NCI-H2196 (cell line): ENCODE results near the gene PSEN2.
"Not testable (repeated sequence)": the region's sequence is repeated elsewhere in the genome, so short reads cannot be mapped to it uniquely, and the experiment has no call there.

Source experiments
- DNase-seq: peaks from one replicate; lab custom pipeline; 2025; ENCODE audit not compliant: unreplicated experiment; lab: John Stamatoyannopoulos, UW

Gene PSEN2

DNA sequence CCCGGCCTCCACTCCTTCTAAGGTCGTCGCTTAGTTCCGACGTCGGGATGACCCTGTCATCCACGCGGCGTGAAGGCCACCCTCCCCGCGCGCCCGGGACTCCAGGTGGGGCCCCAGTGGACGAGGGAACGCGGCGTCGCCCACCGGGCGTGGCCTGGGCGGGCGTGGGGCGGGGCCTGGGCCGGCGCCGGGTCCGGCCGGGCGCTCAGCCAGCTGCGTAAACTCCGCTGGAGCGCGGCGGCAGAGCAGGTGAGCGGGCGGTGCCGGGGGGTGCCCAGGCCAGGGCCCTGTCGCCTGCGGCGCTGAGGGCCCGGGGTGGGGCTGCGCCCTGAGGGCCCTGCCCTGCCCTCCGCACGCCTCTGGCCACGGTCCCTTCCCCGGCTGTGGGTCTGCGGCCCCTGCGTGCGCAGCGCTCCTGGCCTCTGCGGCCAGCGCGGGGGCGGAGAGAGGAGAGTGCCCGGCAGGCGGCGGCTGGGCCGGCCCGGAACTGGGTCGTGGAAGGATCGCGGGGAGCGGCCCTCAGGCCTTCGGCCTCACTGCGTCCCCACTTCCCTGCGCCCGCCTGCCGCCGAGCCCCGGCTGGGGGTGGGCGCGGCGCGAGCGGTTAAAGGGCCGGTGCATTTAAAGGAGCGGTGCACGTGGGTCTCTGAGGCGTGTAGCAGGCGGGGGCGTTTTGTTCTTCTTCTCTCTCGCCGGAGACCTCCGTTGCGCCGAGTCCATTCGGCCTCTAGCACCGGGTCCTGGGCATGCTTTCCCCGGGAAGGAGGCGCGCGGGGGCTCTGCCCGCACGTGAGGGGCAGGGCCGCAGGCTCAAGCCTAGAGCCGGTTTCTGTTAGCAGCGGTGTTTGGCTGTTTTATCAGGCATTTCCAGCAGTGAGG lies at the start of gene PSEN2:
PSEN2 (plus strand) TSS at position 216 of the 879 bp plus-strand sequence. CDS start 11,292 bp downstream, outside the sequence.
- DNase-seq = peak; percentile 79

DNA sequence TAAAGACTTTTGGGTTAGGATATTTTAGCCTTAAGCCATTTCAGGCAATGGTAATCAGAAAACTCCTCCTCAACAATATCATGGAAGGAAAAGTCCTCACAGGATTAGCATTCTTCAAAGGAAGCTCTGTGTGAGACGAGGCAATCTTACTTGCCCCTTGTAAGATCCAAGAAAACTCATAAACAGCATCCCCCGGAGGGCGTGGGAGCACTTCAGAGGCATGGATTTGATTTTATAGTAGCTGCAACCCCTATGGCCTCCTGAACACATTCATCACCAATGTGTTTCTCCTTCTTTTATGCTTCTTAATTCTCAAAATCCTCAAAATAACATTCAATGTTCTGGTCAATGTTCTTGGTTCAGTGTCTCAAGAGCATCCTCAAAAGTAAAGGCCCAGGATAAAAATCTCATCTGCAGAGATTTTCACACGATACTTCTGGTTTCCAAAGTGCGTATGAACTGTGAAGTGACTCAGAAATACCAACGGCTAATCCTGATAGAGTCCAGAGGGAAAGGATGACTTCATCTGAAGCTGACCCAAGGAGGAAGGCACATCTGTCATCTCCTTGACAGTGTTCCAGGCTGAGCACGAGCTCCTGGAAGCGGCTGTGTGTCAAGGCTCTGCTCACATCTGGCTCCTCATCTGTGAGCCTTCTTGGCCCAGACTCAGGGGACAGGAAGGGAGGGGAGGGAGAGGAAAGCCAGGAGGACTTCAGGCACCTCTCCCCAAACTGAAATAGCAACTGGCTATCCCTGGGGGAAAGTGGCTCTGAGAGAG lies 49.3 kb upstream of the PSEN2 start:
- DNase-seq = no peak

DNA sequence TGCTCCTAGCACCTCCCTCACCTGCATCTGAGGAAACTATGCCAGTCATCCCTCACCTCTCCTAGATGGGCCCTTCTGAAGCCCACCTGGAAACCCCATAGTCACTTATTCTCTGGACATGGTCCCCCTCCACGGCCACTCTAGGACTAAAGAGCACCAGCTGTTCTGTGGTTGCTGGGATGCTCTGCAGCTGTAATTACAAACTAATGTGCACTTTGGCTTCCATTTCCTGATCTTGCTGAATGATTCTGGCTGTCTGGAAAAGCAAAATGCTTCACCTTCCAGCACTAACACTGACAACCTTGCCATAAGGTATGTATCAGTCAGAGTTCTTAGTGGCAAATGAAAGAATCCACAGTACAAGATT lies 48.7 kb upstream of the PSEN2 start:
- DNase-seq = no peak

DNA sequence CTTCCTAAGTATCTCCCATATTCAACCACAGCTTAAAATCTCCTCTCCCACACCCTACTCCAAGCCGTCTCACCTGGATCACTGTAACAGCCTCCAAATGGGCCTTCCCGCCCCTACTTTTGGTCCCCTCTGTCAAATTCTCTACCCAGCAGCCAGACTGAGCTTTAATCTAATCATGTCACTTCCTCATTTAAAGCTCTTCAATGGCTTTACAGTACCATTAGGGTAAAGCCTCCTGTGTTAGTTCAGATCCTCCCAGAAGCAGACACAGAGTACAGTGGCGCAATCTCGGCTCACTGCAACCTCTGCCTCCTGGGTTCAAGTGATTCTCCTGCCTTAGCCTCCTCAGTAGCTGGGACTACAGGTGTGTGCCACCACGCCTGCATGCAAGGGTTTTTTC lies 46.8 kb upstream of the PSEN2 start:
- DNase-seq = no peak

DNA sequence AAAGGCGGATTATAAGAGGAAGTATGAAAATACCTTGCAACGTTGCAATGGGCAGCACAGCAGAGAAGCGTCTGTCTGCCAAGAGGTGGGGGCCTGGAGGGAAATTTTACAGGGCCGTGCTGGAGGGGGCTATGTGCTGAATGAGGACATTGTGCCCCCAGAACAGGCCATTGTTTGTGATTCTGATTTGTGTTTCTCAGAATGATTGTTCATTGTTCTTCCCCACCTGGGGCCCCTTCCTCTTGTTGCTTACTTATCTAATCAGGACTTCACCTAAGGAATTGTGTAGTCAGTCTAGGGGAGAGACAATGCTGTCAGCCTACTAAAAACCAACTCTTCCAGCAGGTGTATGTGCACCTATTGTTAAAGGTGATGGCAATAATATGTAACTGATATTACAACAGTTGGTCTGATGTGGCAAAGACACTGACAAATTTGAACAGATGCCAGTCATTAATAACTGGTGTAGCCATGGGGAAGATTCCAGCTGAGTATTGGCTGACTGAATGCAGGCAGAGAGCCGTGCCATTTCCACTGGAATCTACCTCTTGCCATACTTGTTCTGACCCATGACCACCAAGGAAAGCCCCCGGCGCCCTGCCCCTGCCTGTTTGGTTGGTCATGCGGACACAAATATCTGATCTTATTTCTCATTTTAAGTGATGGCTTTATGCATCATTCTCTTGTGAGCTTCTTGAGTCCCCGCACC lies 45.2 kb upstream of the PSEN2 start:
- peak; percentile 17 for DNase-seq

DNA sequence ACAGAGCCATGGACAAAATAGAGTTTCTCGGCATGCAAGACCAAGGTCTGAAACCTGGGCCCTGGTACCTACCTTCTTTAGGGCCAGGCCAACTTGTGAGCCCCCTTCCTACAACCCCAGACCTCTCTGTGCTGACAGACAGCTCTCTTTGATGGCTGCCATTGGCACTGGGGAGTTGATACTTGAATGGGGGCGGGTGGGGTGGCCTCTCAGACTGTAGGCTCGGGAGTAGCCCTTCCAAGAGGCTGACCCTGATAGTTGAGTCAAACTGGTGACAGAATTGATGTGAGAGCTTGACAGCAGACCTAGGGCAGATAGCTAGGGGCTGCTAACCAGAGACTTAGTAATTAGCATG lies 44.7 kb upstream of the PSEN2 start:
- DNase-seq = no peak

DNA sequence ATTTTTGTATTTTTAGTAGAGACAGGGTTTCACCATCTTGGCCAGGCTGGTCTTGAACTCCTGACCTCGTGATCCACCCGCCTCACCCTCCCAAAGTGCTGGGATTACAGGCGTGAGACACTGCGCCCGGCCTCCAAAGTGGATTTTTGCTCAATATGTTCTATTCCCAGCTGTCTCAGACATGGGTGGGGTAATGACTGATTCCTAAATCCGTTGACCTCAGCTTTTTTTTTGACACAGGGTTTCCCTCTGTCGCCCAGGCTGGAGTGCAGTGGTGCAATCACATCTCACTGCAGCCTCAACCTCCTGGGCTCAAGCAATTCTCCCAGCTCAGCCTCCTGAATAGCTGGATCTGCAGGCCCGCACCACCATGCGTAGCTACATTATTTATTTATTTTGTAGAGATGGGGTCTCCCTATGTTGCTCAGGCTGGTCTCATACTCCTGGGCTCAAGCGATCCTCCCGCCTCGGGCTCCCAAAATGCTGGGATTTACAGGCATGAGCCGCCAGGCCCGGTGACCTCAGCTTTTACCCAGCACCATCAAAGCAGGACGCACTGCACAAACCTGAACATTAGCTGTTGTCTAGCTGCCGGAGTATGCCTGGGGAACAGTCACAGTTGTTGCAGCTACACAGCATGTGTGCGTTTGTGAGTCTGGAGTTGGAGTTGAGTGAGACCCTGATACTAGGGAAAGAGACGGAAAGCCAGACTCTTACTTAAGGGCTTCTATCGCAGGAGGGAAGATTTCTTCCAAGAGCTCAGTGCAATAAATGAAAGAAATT lies 43.7 kb upstream of the PSEN2 start:
- DNase-seq = no peak

DNA sequence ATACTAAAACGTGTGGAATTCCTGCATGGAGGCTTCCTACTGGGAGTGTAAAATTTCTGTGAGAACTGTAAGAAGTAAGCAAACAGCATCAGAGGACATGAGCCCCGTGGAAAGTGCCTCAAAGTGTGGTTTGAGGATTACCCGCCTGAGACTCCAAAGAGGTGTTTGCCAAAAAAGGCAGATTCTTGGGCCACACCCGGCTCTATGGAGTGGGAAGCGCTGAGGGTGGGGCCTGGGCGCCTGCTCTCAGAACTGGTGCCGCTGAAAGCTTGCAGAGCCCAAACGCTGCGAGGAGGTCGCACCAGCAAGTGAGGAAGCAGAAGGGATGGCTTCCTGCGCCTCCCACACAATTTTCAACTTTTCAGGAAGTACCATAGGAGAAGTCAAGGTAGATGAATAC lies 43.0 kb upstream of the PSEN2 start:
- DNase-seq = no peak

DNA sequence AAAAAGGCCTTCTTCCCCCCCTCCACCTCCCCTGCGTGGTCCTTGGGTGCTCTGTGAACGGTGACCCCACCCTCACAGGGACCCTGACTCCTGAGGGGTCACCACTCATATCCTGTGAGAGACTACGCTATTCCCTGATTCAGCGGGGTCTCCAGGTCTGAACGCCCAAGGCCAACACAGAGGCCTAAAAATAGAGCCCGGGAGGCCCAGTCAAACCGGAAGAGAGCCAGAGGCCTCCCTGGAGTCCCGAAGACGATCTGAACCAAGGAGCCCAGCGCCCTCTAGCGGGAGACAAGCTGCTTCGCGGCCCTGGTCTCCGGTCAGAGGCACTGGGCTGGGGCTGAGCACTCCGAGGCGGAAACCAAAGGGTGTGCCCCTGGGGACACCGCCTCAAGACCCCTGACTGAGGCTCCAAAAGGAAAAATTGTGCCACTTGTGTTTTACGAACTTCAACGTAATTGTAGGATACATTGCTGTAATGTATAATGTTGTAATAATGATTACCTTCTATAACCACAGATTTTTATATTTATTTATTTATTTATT lies 42.4 kb upstream of the PSEN2 start:
- peak; percentile 92 for DNase-seq

DNA sequence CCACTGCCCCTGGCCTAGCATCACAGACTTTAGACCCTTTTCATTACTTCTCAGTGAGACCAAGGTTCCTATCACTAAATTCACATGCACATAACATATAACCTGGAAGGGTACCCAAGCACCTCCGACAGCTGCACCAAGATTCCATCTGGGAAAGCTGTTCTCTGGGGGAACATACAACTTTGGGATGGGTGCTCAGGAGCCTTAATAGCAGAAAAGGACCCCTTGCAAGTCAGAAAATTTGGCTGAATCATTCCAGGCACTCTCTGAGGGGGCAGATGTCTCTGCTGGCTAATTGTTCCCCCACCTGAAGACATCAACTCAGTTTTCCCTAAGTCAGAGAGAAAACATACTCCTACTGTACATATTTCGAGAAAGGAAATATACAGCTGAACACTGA lies 41.3 kb upstream of the PSEN2 start:
- no peak for DNase-seq

DNA sequence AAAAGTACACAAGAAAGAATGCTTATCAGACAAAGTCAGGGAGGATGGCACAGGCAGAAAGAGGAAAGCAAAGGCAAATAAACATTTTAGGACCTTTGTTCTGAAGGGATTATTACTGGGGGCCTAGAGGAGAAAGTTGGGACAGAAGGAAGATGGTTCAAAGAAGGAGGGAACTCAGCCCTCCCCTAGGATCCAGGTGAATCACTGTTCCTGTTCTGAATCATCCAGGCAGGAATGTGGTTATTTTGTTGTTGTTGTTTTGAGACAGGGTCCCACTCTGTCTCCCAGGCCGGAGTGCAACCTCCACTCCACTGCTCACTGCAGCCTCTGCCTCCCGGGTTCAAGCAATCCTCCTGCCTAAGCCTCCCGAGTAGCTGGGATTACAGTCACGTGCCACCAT lies 38.5 kb upstream of the PSEN2 start:
- DNase-seq = no peak

DNA sequence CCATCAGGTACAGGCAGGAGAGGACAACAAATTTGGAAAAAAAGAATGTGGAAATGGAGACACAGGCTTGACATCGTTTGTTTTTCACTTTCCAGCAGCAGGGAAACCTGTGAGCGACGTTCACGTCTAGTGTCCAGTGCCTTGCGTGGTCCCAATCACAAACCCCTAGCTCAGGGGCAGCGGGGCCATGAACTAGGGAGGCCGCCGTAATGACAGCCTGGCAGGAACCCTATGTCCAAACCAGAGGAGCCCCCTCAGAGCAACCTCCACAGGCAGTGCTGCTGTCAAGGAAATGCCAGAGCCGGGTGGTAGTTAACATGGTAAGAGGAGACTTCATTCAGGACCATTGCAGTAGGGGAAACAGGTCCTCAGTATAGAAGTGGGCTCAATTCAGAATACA lies 37.8 kb upstream of the PSEN2 start:
- DNase-seq = no peak

DNA sequence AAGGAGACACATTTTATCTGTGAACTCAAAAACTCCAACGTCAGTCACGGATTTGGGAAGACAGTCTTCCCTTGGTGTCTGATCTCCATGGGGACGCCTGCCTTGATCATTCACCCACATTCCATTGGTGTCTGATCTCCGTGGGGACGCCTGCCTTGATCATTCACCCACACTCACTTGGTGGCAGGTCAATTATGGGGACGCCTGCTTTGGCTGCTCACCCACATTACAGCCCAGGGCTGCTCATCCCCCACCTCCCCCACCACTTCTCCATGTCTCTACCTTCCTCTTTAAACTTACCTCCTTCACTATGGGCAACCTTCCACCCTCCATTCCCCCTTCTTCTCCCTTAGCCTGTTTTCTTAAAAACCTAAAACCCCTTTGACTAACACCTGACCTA lies 36.2 kb upstream of the PSEN2 start:
- not testable (repeated sequence) for DNase-seq

DNA sequence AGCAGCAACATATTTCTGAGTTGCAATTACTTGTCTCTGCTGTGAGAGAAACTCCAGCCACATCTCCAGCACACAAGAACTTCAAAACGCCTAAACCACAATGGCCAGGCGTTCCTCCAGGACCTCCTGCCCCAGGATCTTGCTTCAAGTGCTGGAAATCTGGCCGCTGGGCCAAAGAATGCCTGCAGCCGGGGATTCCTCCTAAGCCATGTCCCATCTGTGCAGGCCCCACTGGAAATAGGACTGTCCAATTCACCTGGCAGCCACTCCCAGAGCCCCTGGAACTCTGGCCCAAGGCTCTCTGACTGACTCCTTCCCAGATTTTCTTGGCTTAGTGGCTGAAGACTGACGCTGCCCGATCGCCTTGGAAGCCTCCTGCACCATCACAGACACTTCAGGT lies 35.0 kb upstream of the PSEN2 start:
- DNase-seq = not testable (repeated sequence)

DNA sequence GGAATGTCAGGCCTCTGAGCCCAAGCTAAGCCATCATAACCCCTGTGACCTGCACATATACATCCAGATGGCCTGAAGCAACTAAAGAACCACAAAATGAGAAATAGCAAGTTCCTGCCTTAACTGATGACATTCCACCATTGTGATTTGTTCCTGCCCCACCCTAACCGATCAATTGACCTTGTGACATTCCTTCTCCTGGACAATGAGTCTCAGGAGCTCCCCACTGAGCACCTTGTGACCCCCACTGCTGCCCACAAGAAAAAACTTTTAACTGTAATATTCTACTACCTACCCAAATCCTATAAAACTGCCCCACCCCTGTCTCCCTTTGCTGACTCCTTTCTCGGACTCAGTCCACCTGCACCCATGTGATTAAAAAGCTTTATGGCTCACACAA lies 32.5 kb upstream of the PSEN2 start:
- not testable (repeated sequence) for DNase-seq

DNA sequence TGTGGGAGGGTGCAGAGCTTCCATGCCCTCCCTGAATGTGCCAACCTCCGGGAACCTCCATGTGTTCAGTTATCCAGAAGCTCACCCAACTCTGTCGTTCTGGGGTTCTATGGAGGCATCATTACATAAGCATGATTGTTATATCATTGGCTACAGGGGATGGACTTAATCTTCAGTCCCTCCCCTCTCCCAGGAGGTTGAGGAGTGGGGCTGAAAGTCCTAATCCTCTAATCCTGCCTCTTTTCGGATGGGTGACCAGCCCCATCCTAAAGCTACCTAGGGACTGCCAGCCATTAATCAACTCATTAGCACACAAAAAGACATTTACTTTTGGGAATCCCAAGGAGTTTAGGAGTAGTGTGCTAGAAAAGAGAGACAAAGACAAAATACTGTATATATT lies 32.0 kb upstream of the PSEN2 start:
- DNase-seq = no peak

DNA sequence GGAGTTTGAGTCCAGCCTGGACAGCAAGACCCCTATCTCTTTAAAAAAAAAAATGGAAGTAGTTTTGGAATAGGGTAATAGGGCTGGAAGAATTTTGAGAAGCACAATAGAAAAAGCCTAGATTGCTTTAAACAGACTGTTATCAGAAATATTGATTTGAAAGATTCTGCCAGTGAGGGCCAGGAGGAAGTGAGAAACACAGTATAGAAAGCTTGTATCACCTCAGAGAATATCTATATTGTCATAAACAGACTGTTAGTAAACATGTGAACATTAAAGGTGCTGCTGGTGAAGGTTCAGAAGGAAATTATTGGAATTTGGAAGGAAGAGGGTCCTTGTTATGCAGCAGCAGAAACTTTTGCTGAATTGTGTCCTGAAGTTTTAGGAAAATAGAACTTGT lies 24.8 kb upstream of the PSEN2 start:
- DNase-seq = no peak

DNA sequence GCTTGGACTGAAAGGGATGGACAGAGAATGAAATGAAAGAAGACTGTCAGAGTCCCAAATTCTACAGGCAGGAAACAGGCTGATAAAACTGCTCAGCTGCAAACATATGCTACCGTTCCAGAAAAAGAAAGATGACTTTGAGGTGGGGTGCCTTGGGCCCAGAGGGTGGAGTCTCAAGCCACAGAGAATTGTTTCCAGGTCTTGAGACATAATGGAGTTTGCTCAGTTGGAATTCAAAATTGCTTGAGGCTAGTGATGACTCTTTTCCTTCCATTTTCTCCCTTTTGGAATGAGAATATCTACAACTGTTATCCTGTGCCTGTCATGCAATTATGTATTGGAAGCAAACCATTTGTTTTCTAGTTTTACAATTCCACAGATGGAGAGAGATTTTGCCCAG lies 23.6 kb upstream of the PSEN2 start:
- no peak for DNase-seq

DNA sequence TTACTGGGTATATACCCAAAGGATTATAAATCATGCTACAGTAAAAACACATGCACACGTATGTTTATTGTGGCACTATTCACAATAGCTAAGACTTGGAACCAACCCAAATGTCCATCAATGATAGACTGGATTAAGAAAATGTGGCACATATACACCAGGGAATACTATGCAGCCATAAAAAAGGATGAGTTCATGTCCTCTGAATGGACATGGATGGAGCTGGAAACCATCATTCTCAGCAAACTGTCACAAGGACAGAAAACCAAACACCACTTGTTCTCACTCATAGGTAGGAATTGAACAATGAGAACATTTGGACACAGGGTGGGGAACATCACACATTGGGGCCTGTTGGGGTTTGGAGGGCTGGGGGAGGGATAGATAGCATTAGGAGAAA lies 15.9 kb upstream of the PSEN2 start:
- DNase-seq = not testable (repeated sequence)

DNA sequence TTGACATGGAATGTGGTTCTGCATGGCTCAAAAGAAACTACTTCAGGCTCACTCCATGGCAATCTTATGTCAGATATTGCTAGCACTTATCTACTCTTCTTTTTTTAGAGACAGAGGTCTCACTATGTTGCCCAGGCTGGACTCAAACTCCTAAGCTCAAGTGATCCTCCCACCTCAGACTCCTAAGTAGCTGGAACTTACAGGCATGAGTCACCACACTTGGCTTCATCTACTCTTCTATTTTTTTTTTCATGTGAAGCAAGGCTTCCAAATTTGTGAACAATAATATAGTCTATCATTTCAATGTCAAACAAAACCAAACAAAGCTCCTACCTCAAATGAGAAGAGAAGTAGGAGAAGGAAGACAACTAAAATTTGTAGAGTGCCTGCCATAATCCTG lies 7.5 kb upstream of the PSEN2 start:
- DNase-seq = no peak

DNA sequence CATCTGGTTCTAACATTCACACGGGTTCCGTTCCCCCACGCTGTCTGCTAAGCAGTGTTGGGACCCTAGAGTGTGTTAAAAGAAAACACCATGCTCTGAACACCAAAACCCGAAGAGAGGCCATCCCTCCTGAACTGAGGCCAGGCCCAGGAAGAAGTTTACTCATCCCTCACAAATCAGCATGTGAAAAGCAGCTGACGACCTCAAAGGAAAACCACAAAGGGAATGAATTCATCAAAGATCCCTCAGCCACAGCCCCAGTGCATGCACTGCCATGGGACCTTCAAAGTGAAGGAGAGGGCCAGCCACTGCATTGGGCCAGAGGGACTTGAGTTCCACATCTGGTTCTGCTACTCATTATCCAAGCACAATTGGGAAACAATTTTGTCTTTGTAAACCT lies 7.0 kb upstream of the PSEN2 start:
- no peak for DNase-seq
